GM23338 (cell line): ENCODE measurements around the gene GPRASP3.

ENCODE experiments used
- CTCF ChIP-seq, 2 experiments: fragments of 200-600 bp in 1 of 2; sonication (generic) in 1 of 2; conservative IDR thresholded peaks; 2 replicates each; pipeline versions ENCODE4 v1.5.1 to v1.6.1; 2016 to 2017; ENCODE audit warnings: antibody characterized with exemption in 2 of 2, low read depth in 2 of 2, mild to moderate bottlenecking in 2 of 2, moderate library complexity in 1 of 2
- EZH2 ChIP-seq: fragments of 200-600 bp; sonication (generic); IDR thresholded peaks from one replicate; pipeline ENCODE4 v1.8.0; 2017; ENCODE audit warnings: antibody characterized with exemption, mild to moderate bottlenecking, low read depth; ENCODE audit not compliant: unreplicated experiment
- EZH2phosphoT487 ChIP-seq: fragments of 200-600 bp; sonication (generic); IDR thresholded peaks from one replicate; pipeline ENCODE4 v1.8.1; 2018; ENCODE audit warnings: antibody characterized with exemption; ENCODE audit not compliant: unreplicated experiment
- JUNB ChIP-seq: IDR thresholded peaks from one replicate; pipeline ENCODE4 v1.6.1; 2016; ENCODE audit warnings: antibody characterized with exemption; ENCODE audit not compliant: unreplicated experiment
- NANOG ChIP-seq: IDR thresholded peaks from 2 replicates; pipeline ENCODE4 v1.6.1; 2016; ENCODE audit warnings: antibody characterized with exemption, borderline replicate concordance
- POLR2AphosphoS5 ChIP-seq: IDR thresholded peaks from 2 replicates; pipeline ENCODE4 v1.6.1; 2016; ENCODE audit warnings: antibody characterized with exemption, low read depth
- REST ChIP-seq: IDR thresholded peaks from one replicate; pipeline ENCODE4 v1.6.1; 2018; ENCODE audit warnings: antibody characterized with exemption; ENCODE audit not compliant: unreplicated experiment
- STAT1 ChIP-seq: IDR thresholded peaks from one replicate; pipeline ENCODE4 v1.6.1; 2016; ENCODE audit warnings: antibody characterized with exemption; ENCODE audit not compliant: unreplicated experiment
- ZNF331 ChIP-seq: fragments of 250-450 bp; sonication (Bioruptor Pico); IDR thresholded peaks from 2 replicates; pipeline ENCODE4 v1.5.0; 2020; ENCODE audit warnings: low read depth, mild to moderate bottlenecking, moderate library complexity

GRCh38 chrX:102684772-102685520, 35.6 kb upstream of the GPRASP3 start:
- TF ChIP-seq EZH2 (no peak), CTCF (conservative IDR thresholded peaks at IDR 0.05; ENCODE audit: low read depth in 2 of 2) (no peak), ZNF331 (no peak), EZH2phosphoT487 (no peak), JUNB (no peak), REST (no peak), NANOG (no peak), POLR2AphosphoS5 (no peak), STAT1 (no peak)
